HG02759 (cell line): ENCODE data around the gene PBRM1.

Experiments used
- ATAC-seq: cut with Tn5 transposase; IDR thresholded peaks from one replicate; pipeline ENCODE4 v1.9.1; 2021; ENCODE audit warnings: mild to moderate bottlenecking, moderate library complexity; ENCODE audit not compliant: unreplicated experiment

The PBRM1 gene

GRCh38 chr3:52525680-52526561, 159.8 kb downstream of the PBRM1 start:
- no peak for ATAC-seq

GRCh38 chr3:52524752-52525679, 160.7 kb downstream of the PBRM1 start:
- ATAC-seq = no peak

GRCh38 chr3:52524258-52524751, 161.4 kb downstream of the PBRM1 start:
- no peak for ATAC-seq

- ATAC-seq = no peak
Measured at GRCh38 chr3:52523386-52524257, 162.1 kb downstream of the PBRM1 start.

- ATAC-seq = no peak
Measured at GRCh38 chr3:52522651-52523251, 163.0 kb downstream of the PBRM1 start.

GRCh38 chr3:52521881-52522650, 163.6 kb downstream of the PBRM1 start:
- ATAC-seq = no peak

- no peak for ATAC-seq
Measured at GRCh38 chr3:52521488-52521824, 164.3 kb downstream of the PBRM1 start.

GRCh38 chr3:52520716-52521487, 164.8 kb downstream of the PBRM1 start:
- no peak for ATAC-seq

- ATAC-seq = no peak
Measured at GRCh38 chr3:52520141-52520667, 165.5 kb downstream of the PBRM1 start.

GRCh38 chr3:52519445-52520140, 166.1 kb downstream of the PBRM1 start:
- no peak for ATAC-seq

GRCh38 chr3:52518723-52519444, 166.8 kb downstream of the PBRM1 start:
- no peak for ATAC-seq

GRCh38 chr3:52517796-52518722, 167.7 kb downstream of the PBRM1 start:
- ATAC-seq = no peak

- no peak for ATAC-seq
Measured at GRCh38 chr3:52516509-52517195, 169.1 kb downstream of the PBRM1 start.

GRCh38 chr3:52515192-52515591, 170.5 kb downstream of the PBRM1 start:
- ATAC-seq = no peak

GRCh38 chr3:52514576-52514975, 171.1 kb downstream of the PBRM1 start:
- ATAC-seq = no peak

- no peak for ATAC-seq
Measured at GRCh38 chr3:52513281-52513680, 172.4 kb downstream of the PBRM1 start.
